ENCODE data around the gene TTL. TPM values are rescaled to one million over a fixed set of nuclear protein-coding genes. Genes with fewer than 3 reads are reported as not detected.

The TTL gene
- total RNA-seq, 2 donors from 2014 or later = 61.1 to 89.6 TPM

GRCh38 chr2:112582314-112582746, 100.4 kb downstream of the TTL start:
- H3K27ac ChIP-seq (ENCODE audit: low read depth, low read length) = no peak overlapping the region
- no peaks in the 10 kb centered on the region for H3K27me3 ChIP-seq (ENCODE audit: control insufficient read depth, insufficient read depth, low read length, poor library complexity, severe bottlenecking)
- TF ChIP-seq, protein P1, sequence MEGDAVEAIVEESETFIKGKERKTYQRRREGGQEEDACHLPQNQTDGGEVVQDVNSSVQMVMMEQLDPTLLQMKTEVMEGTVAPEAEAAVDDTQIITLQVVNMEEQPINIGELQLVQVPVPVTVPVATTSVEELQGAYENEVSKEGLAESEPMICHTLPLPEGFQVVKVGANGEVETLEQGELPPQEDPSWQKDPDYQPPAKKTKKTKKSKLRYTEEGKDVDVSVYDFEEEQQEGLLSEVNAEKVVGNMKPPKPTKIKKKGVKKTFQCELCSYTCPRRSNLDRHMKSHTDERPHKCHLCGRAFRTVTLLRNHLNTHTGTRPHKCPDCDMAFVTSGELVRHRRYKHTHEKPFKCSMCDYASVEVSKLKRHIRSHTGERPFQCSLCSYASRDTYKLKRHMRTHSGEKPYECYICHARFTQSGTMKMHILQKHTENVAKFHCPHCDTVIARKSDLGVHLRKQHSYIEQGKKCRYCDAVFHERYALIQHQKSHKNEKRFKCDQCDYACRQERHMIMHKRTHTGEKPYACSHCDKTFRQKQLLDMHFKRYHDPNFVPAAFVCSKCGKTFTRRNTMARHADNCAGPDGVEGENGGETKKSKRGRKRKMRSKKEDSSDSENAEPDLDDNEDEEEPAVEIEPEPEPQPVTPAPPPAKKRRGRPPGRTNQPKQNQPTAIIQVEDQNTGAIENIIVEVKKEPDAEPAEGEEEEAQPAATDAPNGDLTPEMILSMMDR (conservative IDR thresholded peaks at IDR 0.05) = peak; percentile 70
- Mint-ChIP-seq H3K27me3 (ENCODE audit: insufficient read depth) (no peaks in the 10 kb centered on the region), H3K36me3 (ENCODE audit: low read depth) (peaks cover 11% of the 10 kb centered on the region), H3K9me3 (no peaks in the 10 kb centered on the region), H3K4me1 (peaks cover 13% of the 10 kb centered on the region), H3K4me3 (peak overlapping the region; percentile 26), H3K27ac (no peak overlapping the region)
- no peak overlapping the region for H3K9ac ChIP-seq (ENCODE audit: extremely low read depth, low read length, poor library complexity, severe bottlenecking)
- no peaks in the 10 kb centered on the region for H3K4me1 ChIP-seq (ENCODE audit: control insufficient read depth, insufficient read depth, low read length)
- peaks cover 12% of the 10 kb centered on the region for H3K36me3 ChIP-seq (ENCODE audit: control insufficient read depth, insufficient read depth, low read length)
- no peaks in the 10 kb centered on the region for H3K9me3 ChIP-seq (ENCODE audit: control insufficient read depth, low read length)
- no peak for DNase-seq
- WGBS, 2 experiments (ENCODE audit: insufficient coverage in 1 of 2, insufficient read length in 1 of 2) = 77 to 80% methylated on average over 9 to 10 of the region's 10 CpGs
- H3K4me3 ChIP-seq (ENCODE audit: low read length) = no peak overlapping the region

- no peaks in the 10 kb centered on the region for H3K27me3 ChIP-seq (ENCODE audit: control insufficient read depth, insufficient read depth, low read length, poor library complexity, severe bottlenecking)
Observed at GRCh38 chr2:112583497-112584133, 101.7 kb downstream of the TTL start.

DNA sequence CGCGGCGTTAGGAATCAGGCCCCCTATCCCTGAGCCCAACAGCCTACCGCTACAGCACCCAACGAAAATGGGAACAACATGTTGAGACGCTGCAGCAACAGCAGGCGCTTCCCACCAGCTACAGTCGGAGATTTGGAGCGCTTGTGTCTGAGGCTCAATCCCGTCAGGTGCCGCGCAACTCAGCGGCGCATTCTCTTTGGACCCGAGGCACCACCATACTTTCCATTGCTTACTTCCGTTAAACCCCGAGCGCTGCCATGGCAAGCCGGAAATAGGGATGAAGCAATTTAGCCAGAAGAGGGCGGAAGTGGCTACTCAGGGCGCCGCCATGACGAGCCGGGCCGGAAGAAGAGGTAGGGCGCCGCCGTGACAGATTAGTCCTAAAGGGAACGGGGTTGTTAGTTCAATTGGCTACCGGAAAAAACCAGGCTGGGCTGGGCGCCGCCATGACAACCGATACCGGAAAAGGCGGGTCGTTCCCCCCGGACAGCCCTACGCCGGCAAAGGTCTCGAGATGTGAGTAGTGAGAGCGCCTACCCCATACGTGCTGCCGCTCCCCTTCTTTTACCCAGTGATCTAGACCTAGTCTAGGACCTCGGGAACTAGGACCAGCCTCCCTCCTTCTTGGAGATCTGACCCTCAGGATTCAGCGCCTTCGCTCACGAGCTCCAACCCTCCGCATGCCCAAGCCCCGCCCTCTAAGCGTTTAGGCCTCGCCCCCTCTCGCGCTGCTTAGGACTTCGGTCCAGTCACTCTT, 102.4 kb downstream of the TTL start, which contains the start of gene CHCHD5:
Gene CHCHD5, plus strand, starts transcription at position 476 of the 757 bp plus-strand sequence. Its CDS starts 39 bp downstream, at position 515.
- H3K27ac Mint-ChIP-seq = peak within 1 kb of the TSS; percentile 99
- peaks cover 25% of the 10 kb centered on the region for H3K36me3 Mint-ChIP-seq (ENCODE audit: low read depth)

More at GRCh38 chr2:112583497-112584133, 101.7 kb downstream of the TTL start:
- Histone ChIP-seq H3K9ac (ENCODE audit: extremely low read depth, low read length, poor library complexity, severe bottlenecking) (peak overlapping the region; percentile 88), H3K4me1 (ENCODE audit: control insufficient read depth, insufficient read depth, low read length) (no peaks in the 10 kb centered on the region), H3K27ac (ENCODE audit: low read depth, low read length) (peak overlapping the region; percentile 84), H3K36me3 (ENCODE audit: control insufficient read depth, insufficient read depth, low read length) (peaks cover 20% of the 10 kb centered on the region), H3K9me3 (ENCODE audit: control insufficient read depth, low read length) (no peaks in the 10 kb centered on the region), H3K4me3 (ENCODE audit: low read length) (peak overlapping the region; percentile 92)
- Mint-ChIP-seq H3K36me3 (ENCODE audit: low read depth) (peaks cover 21% of the 10 kb centered on the region), H3K4me1 (peaks cover 13% of the 10 kb centered on the region), H3K27ac (peak overlapping the region; percentile 99), H3K4me3 (peak overlapping the region; percentile 91), H3K27me3 (ENCODE audit: insufficient read depth) (no peaks in the 10 kb centered on the region), H3K9me3 (no peaks in the 10 kb centered on the region)
- WGBS, 2 experiments (ENCODE audit: insufficient coverage in 1 of 2, insufficient read length in 1 of 2) = 41 to 44% methylated on average over 17 to 19 of the region's 19 CpGs
- TF ChIP-seq, protein P1 (conservative IDR thresholded peaks at IDR 0.05) = no peak
- DNase-seq = no peak

More for the DNA sequence above, 102.4 kb downstream of the TTL start, which contains the start of gene CHCHD5:
- DNase-seq = peak; percentile 97
- peak within 1 kb of the TSS; percentile 88 for H3K9ac ChIP-seq (ENCODE audit: extremely low read depth, low read length, poor library complexity, severe bottlenecking)
- no peaks in the 10 kb centered on the region for H3K4me1 ChIP-seq (ENCODE audit: control insufficient read depth, insufficient read depth, low read length)
- TF ChIP-seq, protein P1 (conservative IDR thresholded peaks at IDR 0.05) = peak; percentile 44
- H3K9me3 Mint-ChIP-seq = no peaks in the 10 kb centered on the region
- H3K36me3 ChIP-seq (ENCODE audit: control insufficient read depth, insufficient read depth, low read length) = peaks cover 23% of the 10 kb centered on the region
- H3K27me3 Mint-ChIP-seq (ENCODE audit: insufficient read depth) = no peaks in the 10 kb centered on the region
- H3K4me3 ChIP-seq (ENCODE audit: low read length) = peak within 1 kb of the TSS; percentile 92
- no peaks in the 10 kb centered on the region for H3K9me3 ChIP-seq (ENCODE audit: control insufficient read depth, low read length)
- peak within 1 kb of the TSS; percentile 91 for H3K4me3 Mint-ChIP-seq
- WGBS, 2 experiments (ENCODE audit: insufficient coverage in 1 of 2, insufficient read length in 1 of 2) = 0% methylated on average over 32 to 54 of the region's 54 CpGs
- peak within 1 kb of the TSS; percentile 84 for H3K27ac ChIP-seq (ENCODE audit: low read depth, low read length)
- peaks cover 13% of the 10 kb centered on the region for H3K4me1 Mint-ChIP-seq
- no peaks in the 10 kb centered on the region for H3K27me3 ChIP-seq (ENCODE audit: control insufficient read depth, insufficient read depth, low read length, poor library complexity, severe bottlenecking)

Data from endodermal cell (in vitro differentiated cells).